Suprapubic skin (tissue), 4 donors: Measurements from ENCODE around the gene RBBP8NL.

ENCODE experiments used
- CTCF ChIP-seq, 2 donors: fragments of 200-600 bp in 1 of 2; fragments of 450-650 bp in 1 of 2; sonication (generic) in 1 of 2; IDR thresholded peaks; one replicate each; pipeline ENCODE4 v1.5.1; 2016 to 2019; ENCODE audit warnings: antibody characterized with exemption in 2 of 2, mild to moderate bottlenecking in 1 of 2, moderate library complexity in 1 of 2
- POLR2A ChIP-seq, 2 donors: fragments of 450-650 bp; IDR thresholded peaks; one replicate each; pipeline ENCODE4 v1.6.1; 2017; ENCODE audit warnings: antibody characterized with exemption in 2 of 2, mild to moderate bottlenecking in 2 of 2, moderate library complexity in 2 of 2
- POLR2AphosphoS5 ChIP-seq, 3 donors: sonication (generic); formaldehyde crosslinking; IDR thresholded peaks; one replicate each; pipeline ENCODE4 v1.6.1; 2017; ENCODE audit warnings: antibody characterized with exemption in 3 of 3

GRCh38 chr20:62408640-62409039 lies 18.7 kb downstream of the RBBP8NL start:
- TF ChIP-seq CTCF (IDR thresholded peaks at IDR 0.05) (no peak), POLR2AphosphoS5 (IDR thresholded peaks at IDR 0.05) (no peak), POLR2A (IDR thresholded peaks at IDR 0.05) (no peak)
